Measurements from ENCODE around the gene GNG7. TPM values are rescaled to one million over a fixed set of nuclear protein-coding genes. Genes with fewer than 3 reads are reported as not detected.

GNG7 gene
- total and polyA plus RNA-seq, 10 of the 15 experiments (the other 5 are each of a cell fraction or from before 2014, with no cell fraction given), result 1.9 to 13.6 (median 6.5) TPM

GRCh38 chr19:2609389-2610116 lies 92.9 kb downstream of the GNG7 start (continued):
- TF ChIP-seq NR2F1 (conservative IDR thresholded peaks at IDR 0.05), result peak; percentile 69
- TF ChIP-seq FOXK2 (IDR thresholded peaks at IDR 0.05), result no peak
- TF ChIP-seq CBX3 (IDR thresholded peaks at IDR 0.05; ENCODE audit: borderline replicate concordance, low read depth), result no peak
- no peak for TF ChIP-seq ASH2L (IDR thresholded peaks at IDR 0.05; ENCODE audit: borderline replicate concordance, low read depth)
- no peak for TF ChIP-seq EZH2 (IDR thresholded peaks at IDR 0.05; ENCODE audit: borderline replicate concordance, control insufficient read depth, low read depth, low read length)
- no peak for TF ChIP-seq RELA (IDR thresholded peaks at IDR 0.05; ENCODE audit: borderline replicate concordance, partially characterized antibody)
- TF ChIP-seq NRF1 (conservative IDR thresholded peaks at IDR 0.05; ENCODE audit: low read depth, low read length), result no peak
- no peak for TF ChIP-seq RBBP5 (conservative IDR thresholded peaks at IDR 0.05)
- TF ChIP-seq HDAC2 (IDR thresholded peaks at IDR 0.05), result no peak
- no peak for TF ChIP-seq E2F8 (IDR thresholded peaks at IDR 0.05; ENCODE audit: low read depth, partially characterized antibody)
- TF ChIP-seq BMI1 (IDR thresholded peaks at IDR 0.05; ENCODE audit: borderline replicate concordance), result no peak
- TF ChIP-seq RCOR1 (conservative IDR thresholded peaks at IDR 0.05; ENCODE audit: low read depth, low read length), result no peak
- peak; percentile 65 for TF ChIP-seq MEF2B (IDR thresholded peaks at IDR 0.05; ENCODE audit: partially characterized antibody, poor library complexity, severe bottlenecking)
- TF ChIP-seq MYB (IDR thresholded peaks at IDR 0.05; ENCODE audit: borderline replicate concordance, low read depth, low read length), result no peak
- TF ChIP-seq HSF1 (IDR thresholded peaks at IDR 0.05; ENCODE audit: low read depth, low read length), result no peak
- TF ChIP-seq TARDBP (IDR thresholded peaks at IDR 0.05; ENCODE audit: borderline replicate concordance), result no peak
- no peak for TF ChIP-seq SUPT20H (IDR thresholded peaks at IDR 0.05; ENCODE audit: borderline replicate concordance, control insufficient read depth, low read depth, low read length)
- TF ChIP-seq E4F1 (IDR thresholded peaks at IDR 0.05; ENCODE audit: borderline replicate concordance, partially characterized antibody), result no peak
- TF ChIP-seq SIX5 (IDR thresholded peaks at IDR 0.05; ENCODE audit: low read depth, low read length, severe bottlenecking), result no peak
- peak; percentile 77 for TF ChIP-seq TCF12 (IDR thresholded peaks at IDR 0.05; ENCODE audit: low read depth, low read length)
- TF ChIP-seq EGR1 (IDR thresholded peaks at IDR 0.05; ENCODE audit: borderline replicate concordance in 1 of 2, low read depth in 2 of 2, low read length in 2 of 2), result no peak
- no peak for TF ChIP-seq NFYA (IDR thresholded peaks at IDR 0.05; ENCODE audit: borderline replicate concordance, low read depth, low read length)
- no peak for TF ChIP-seq SIN3A (IDR thresholded peaks at IDR 0.05; ENCODE audit: low read depth, low read length)
- TF ChIP-seq SUZ12 (IDR thresholded peaks at IDR 0.05; ENCODE audit: unreplicated experiment), result no peak
- TF ChIP-seq GABPA (IDR thresholded peaks at IDR 0.05; ENCODE audit: low read depth), result no peak

Measured in GM12878 (cell line).